ENCODE results near the gene CD46. TPM values are rescaled to one million over a fixed set of nuclear protein-coding genes. Genes with fewer than 3 reads are reported as not detected.
A peak's percentile ranks its signal among the peaks of the same experiment; 100 is the strongest.
"Not testable (repeated sequence)": the region's sequence is repeated elsewhere in the genome, so short reads cannot be mapped to it uniquely, and the experiment has no call there.

CD46 gene
- total RNA-seq, 3 donors from 2014 or later = 58.0 to 69.8 (median 63.5) TPM

DNA sequence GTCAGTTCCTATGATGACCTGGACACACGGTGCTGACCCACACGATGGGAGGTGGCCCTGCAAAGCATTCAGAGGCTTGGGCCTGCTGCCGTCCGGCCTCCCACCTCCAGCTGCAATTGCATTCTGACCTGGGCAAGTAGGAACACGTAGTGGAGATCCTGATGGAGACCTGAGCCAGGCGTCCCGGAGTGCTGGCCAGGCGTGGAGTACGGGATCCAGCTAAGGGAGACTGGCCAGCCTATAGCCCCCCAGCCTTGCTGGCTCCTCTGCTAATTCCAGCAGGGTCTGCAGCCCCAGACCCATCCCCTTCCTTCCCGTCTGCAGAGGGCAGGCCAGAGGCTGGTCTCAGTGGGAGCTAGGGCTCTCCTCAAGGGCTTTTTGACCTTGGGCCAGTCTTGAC lies 11.2 kb downstream of the CD46 start:
- H3K27me3 Mint-ChIP-seq (ENCODE audit: low read depth) = no peaks in the 10 kb centered on the region
- peaks cover 7% of the 10 kb centered on the region for H3K4me1 Mint-ChIP-seq (ENCODE audit: low read depth)
- H3K4me3 Mint-ChIP-seq = no peak overlapping the region
- H3K36me3 Mint-ChIP-seq (ENCODE audit: insufficient read depth) = peaks cover 59% of the 10 kb centered on the region
- ATAC-seq = no peak
- DNase-seq = no peak
- no peaks in the 10 kb centered on the region for H3K9me3 Mint-ChIP-seq

DNA sequence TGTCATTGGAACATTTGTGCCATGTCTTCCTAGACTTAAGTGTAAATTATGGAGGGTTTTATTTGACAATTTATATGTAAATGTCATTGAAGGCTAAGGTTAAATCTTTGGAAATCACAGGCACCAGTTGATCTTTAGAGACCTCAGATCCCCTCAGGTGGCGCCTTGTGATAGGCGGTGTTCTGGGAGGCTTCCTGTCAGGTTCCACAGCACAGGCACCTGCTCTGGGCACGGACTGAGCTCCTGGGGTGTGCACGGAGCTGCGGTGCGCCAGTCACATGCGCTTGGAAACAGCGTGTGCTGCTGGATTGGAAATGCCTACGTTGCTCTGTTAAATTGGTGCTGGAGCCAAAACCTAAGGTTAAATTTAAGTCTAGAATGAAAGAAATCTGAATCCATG lies 12.1 kb downstream of the CD46 start:
- no peak overlapping the region for H3K4me3 Mint-ChIP-seq
- DNase-seq (no peak), ATAC-seq (no peak)
- H3K4me1 Mint-ChIP-seq (ENCODE audit: low read depth) = peaks cover 5% of the 10 kb centered on the region
- H3K9me3 Mint-ChIP-seq = no peaks in the 10 kb centered on the region
- no peaks in the 10 kb centered on the region for H3K27me3 Mint-ChIP-seq (ENCODE audit: low read depth)
- peaks cover 62% of the 10 kb centered on the region for H3K36me3 Mint-ChIP-seq (ENCODE audit: insufficient read depth)

DNA sequence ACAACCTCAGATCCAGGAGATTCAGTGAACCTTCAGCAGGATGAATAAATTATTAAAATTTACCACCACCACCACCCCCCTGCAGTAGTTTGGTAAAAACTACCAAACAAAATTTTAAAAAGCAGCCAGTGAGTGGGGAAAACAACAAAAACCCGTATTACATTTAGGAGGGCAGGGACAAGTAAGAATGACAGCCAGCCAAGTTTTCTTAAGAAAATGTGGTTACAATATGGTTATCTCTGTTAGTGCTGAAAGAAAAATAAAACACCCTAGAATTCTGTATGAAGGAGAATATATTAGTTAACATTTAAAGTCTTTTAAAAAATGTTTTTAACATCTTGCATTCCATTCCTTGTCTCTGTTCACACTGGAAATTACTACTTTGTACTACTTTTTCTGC lies 14.7 kb downstream of the CD46 start:
- Mint-ChIP-seq H3K36me3 (ENCODE audit: insufficient read depth) (peaks cover 66% of the 10 kb centered on the region), H3K4me3 (no peak overlapping the region), H3K9me3 (no peaks in the 10 kb centered on the region), H3K4me1 (ENCODE audit: low read depth) (peaks cover 6% of the 10 kb centered on the region), H3K27me3 (ENCODE audit: low read depth) (no peaks in the 10 kb centered on the region)
- ATAC-seq (no peak), DNase-seq (no peak)

DNA sequence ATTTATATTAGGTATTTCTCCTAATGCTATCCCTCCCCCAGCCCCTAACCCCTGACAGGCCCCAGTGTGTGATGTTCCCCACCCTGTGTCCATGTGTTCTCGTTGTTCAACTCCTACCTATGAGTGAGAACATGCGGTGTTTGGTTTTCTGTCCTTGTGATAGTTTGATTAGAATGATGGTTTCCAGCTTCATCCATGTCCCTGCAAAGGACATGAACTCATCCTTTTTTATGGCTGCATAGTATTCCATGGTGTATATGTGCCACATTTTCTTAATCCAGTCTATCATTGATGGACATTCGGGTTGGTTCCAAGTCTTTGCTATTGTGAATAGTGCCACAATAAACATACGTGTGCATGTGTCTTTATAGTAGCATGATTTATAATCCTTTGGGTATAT lies 18.7 kb downstream of the CD46 start:
- not testable (repeated sequence) for H3K27me3 Mint-ChIP-seq (ENCODE audit: low read depth); H3K9me3 Mint-ChIP-seq; H3K4me3 Mint-ChIP-seq; DNase-seq; ATAC-seq
- Mint-ChIP-seq H3K4me1 (ENCODE audit: low read depth) (peaks cover 23% of the 10 kb centered on the region), H3K36me3 (ENCODE audit: insufficient read depth) (peaks cover 74% of the 10 kb centered on the region)

DNA sequence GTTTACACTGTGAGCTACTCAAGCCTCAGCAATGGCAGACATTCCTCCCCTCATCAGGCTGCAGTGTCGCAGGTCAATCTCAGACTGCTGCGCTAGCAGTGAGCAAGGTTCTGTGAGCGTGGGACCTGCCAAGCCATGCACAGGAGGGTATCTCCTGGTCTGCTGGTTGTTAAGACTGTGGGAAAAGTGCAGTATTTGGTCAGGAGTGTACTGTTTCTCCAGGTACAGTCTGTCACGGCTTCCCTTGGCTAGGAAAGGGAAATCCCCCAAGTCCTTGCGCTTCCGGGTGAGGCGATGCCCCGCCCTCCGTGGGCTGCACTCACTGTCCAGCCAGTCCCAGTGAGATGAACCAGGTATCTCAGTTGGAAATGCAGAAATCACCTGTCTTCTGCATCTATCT lies 24.2 kb downstream of the CD46 start:
- not testable (repeated sequence) for H3K4me3 Mint-ChIP-seq; H3K27me3 Mint-ChIP-seq (ENCODE audit: low read depth); DNase-seq; H3K9me3 Mint-ChIP-seq; ATAC-seq
- peaks cover 28% of the 10 kb centered on the region for H3K4me1 Mint-ChIP-seq (ENCODE audit: low read depth)
- peaks cover 71% of the 10 kb centered on the region for H3K36me3 Mint-ChIP-seq (ENCODE audit: insufficient read depth)

DNA sequence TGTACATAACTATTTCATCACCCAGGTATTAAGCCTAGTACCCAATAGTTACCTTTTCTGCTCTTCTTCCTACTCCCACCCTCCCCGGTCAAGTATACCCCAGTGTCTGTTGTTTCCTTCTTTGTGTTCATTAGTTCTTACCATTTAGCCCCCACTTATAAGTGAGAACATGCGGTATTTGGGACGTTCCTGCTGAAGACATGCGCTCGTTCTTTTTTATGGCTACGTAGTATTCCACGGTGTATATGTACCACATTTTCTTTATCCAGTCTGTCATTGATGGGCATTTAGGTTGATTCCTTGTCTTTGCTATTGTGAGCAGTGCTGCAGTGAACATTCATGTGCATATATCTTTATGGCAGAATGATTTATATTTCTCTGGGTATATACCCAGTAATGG lies 25.6 kb downstream of the CD46 start:
- peaks cover 28% of the 10 kb centered on the region for H3K4me1 Mint-ChIP-seq (ENCODE audit: low read depth)
- H3K9me3 Mint-ChIP-seq = not testable (repeated sequence)

DNA sequence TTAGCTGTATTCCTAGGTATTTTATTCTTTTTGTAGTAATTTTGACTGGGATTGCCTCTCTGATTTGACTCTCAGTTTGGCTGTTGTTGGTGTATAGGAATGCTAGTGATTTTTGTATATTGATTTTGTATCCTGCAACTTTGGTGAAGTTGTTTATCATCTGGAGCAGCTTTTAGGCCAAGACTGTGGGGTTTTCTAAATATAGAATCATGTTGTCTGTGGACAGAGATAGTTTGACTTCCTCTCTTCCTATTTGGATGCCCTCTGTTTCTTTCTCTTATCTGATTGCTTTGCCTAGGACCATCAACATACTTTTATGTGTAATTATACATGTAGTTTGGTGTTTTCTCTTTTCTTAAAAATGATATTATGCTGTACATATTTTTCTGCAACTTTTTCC lies 27.2 kb downstream of the CD46 start:
- ATAC-seq = no peak
- no peak for DNase-seq
- Mint-ChIP-seq H3K4me1 (ENCODE audit: low read depth) (peaks cover 23% of the 10 kb centered on the region), H3K27me3 (ENCODE audit: low read depth) (no peaks in the 10 kb centered on the region), H3K9me3 (peaks cover 4% of the 10 kb centered on the region), H3K36me3 (ENCODE audit: insufficient read depth) (peaks cover 52% of the 10 kb centered on the region), H3K4me3 (no peak overlapping the region)

More for the DNA sequence above, 25.6 kb downstream of the CD46 start:
- not testable (repeated sequence) for H3K4me3 Mint-ChIP-seq; DNase-seq; ATAC-seq; H3K27me3 Mint-ChIP-seq (ENCODE audit: low read depth)
- peaks cover 63% of the 10 kb centered on the region for H3K36me3 Mint-ChIP-seq (ENCODE audit: insufficient read depth)

DNA sequence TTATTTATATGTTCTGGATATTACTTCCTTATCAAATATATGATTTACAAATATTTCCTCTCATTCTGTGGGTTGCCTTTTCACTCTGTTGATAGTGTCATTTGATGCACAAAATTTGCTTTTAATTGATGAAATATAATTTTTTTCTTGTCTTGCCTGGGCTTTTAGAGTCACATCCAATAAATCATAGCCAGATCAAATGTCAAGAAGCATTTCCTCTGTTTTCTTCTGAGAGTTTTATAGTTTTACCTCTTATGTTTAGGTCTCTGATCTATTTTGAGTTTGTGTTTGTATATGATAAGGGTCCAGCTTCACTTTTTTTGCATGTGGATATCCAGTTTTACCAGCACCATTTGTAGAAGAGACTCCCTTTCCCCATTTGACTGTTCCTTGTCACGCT lies 29.5 kb downstream of the CD46 start:
- DNase-seq = no peak
- ATAC-seq = no peak
- H3K4me1 Mint-ChIP-seq (ENCODE audit: low read depth) = peaks cover 16% of the 10 kb centered on the region
- no peaks in the 10 kb centered on the region for H3K27me3 Mint-ChIP-seq (ENCODE audit: low read depth)
- H3K36me3 Mint-ChIP-seq (ENCODE audit: insufficient read depth) = peaks cover 35% of the 10 kb centered on the region
- no peak overlapping the region for H3K4me3 Mint-ChIP-seq
- H3K9me3 Mint-ChIP-seq = peaks cover 4% of the 10 kb centered on the region

DNA sequence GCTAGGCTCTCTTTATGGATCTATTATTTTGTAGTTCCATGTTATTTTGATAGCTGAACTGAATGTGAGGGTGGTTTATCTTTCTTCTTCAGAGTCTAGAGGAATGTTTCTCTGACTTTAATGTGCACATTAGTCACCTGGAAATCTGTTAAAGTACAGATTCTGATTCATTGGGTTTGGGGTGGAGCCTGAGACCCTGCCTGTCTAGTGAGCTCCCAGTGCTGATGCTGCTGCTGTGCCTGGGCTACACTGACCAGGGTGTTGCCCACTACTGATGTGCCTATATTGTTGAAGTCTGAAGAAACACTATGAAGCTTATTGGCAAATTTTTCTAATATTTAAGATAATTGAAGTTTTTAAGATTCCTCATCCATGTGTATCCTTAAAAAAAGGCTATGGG lies 35.9 kb downstream of the CD46 start:
- H3K9me3 Mint-ChIP-seq = no peaks in the 10 kb centered on the region
- H3K4me3 Mint-ChIP-seq = no peak overlapping the region
- ATAC-seq (no peak), DNase-seq (no peak)
- no peaks in the 10 kb centered on the region for H3K4me1 Mint-ChIP-seq (ENCODE audit: low read depth)
- peaks cover 9% of the 10 kb centered on the region for H3K36me3 Mint-ChIP-seq (ENCODE audit: insufficient read depth)
- H3K27me3 Mint-ChIP-seq (ENCODE audit: low read depth) = no peaks in the 10 kb centered on the region

DNA sequence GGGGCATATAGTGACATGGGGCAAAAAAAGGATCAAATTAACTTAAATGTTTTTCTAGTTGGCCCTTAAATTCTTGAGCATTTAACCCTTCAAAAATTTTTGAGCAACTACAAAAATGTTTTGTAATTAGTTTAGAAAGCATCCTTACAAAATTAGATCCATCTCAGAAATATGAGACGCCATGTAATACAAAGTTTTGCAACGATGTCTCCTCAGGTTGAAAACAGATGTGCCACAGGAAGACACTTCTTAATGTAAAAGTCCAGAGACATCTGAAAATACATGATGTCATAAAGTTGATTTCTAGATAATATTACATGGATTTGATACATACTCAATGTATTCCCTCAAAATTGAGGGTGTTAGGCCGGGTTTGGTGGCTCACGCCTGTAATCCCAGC lies 37.5 kb downstream of the CD46 start:
- peaks cover 2% of the 10 kb centered on the region for H3K4me1 Mint-ChIP-seq (ENCODE audit: low read depth)
- H3K36me3 Mint-ChIP-seq (ENCODE audit: insufficient read depth) = peaks cover 4% of the 10 kb centered on the region
- H3K9me3 Mint-ChIP-seq = no peaks in the 10 kb centered on the region
- no peak overlapping the region for H3K4me3 Mint-ChIP-seq
- no peaks in the 10 kb centered on the region for H3K27me3 Mint-ChIP-seq (ENCODE audit: low read depth)
- DNase-seq (no peak), ATAC-seq (no peak)

DNA sequence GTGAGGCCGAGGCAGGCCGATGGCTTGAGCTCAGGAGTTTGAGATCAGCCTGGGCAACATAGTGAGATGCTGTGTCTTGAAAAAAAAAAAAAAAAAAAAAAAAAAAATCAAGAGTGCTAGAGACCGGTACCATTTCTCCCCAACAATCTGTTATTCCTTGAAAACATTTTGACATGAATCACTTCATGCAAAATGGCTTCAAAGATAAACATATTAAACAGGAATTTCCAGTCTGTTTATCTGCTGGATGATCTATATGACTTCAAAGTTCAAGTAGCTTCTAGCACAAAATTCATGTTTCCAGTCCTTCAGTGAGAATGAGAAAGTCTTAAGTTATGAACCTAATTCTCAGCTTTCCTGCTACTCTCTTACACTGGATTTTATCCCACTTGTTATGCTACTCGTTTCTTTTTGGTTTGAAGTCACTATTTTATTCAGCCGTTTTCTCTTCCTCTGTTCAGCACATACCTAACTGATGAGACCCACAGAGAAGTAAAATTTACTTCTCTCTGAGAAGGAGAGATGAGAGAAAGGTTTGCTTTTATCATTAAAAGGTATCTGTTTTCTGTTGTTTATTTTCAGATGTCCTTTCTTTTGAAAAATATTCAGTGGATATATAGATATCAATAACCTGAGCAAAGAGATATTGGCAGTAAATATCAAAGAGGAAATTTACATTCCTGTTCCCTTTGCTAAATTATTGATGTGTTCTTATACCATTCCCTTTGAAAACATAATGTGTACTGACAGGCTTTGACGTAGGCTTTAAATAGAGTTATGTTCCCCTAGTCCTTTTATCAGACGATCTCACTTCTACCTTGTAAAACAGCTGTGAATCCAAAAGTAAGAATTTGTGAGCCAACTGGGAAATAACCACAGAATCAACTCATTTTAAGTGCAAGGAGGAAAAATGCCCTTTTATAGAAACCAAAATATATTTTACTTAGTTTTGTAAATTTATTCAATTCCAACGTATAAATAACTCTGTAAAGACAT lies 38.2 kb downstream of the CD46 start:
- ATAC-seq = no peak
- peaks cover 5% of the 10 kb centered on the region for H3K36me3 Mint-ChIP-seq (ENCODE audit: insufficient read depth)
- H3K4me1 Mint-ChIP-seq (ENCODE audit: low read depth) = peaks cover 2% of the 10 kb centered on the region
- no peaks in the 10 kb centered on the region for H3K27me3 Mint-ChIP-seq (ENCODE audit: low read depth)
- no peak for DNase-seq
- H3K9me3 Mint-ChIP-seq = no peaks in the 10 kb centered on the region
- no peak overlapping the region for H3K4me3 Mint-ChIP-seq

DNA sequence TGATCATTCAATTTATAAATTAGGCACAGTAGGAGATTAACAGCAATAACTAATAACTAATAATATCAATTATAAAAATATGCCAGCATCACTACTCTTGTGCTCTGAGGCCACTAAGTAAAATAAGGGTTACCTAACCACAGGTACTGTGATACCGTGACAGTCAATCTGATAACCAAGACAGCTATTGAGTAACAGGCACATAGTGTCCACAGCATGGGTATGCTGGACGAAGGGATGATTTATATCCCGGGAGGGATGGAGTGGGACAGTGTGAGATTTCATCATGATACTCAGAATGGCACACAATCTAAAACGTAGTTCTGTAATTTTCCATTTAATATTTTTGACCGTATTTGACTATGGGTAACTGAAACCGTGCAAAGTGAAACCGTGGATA lies 39.4 kb downstream of the CD46 start:
- H3K27me3 Mint-ChIP-seq (ENCODE audit: low read depth) = no peaks in the 10 kb centered on the region
- peaks cover 7% of the 10 kb centered on the region for H3K36me3 Mint-ChIP-seq (ENCODE audit: insufficient read depth)
- H3K9me3 Mint-ChIP-seq = no peaks in the 10 kb centered on the region
- no peak for DNase-seq
- H3K4me1 Mint-ChIP-seq (ENCODE audit: low read depth) = peaks cover 5% of the 10 kb centered on the region
- no peak overlapping the region for H3K4me3 Mint-ChIP-seq
- ATAC-seq = no peak

DNA sequence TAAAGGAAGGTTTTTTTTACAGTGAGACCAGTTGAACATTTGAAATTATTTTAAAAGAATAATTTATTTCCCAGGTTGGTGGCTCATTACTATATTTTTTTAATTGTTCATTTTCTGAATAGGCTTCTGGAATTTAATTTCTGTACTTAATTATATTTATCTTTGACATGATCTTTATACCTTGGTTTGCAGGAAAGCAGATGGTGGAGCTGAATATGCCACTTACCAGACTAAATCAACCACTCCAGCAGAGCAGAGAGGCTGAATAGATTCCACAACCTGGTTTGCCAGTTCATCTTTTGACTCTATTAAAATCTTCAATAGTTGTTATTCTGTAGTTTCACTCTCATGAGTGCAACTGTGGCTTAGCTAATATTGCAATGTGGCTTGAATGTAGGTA lies 41.5 kb downstream of the CD46 start:
- ATAC-seq (no peak), DNase-seq (no peak)
- no peak overlapping the region for H3K4me3 Mint-ChIP-seq
- peaks cover 19% of the 10 kb centered on the region for H3K4me1 Mint-ChIP-seq (ENCODE audit: low read depth)
- no peaks in the 10 kb centered on the region for H3K27me3 Mint-ChIP-seq (ENCODE audit: low read depth)
- no peaks in the 10 kb centered on the region for H3K9me3 Mint-ChIP-seq
- peaks cover 7% of the 10 kb centered on the region for H3K36me3 Mint-ChIP-seq (ENCODE audit: insufficient read depth)

DNA sequence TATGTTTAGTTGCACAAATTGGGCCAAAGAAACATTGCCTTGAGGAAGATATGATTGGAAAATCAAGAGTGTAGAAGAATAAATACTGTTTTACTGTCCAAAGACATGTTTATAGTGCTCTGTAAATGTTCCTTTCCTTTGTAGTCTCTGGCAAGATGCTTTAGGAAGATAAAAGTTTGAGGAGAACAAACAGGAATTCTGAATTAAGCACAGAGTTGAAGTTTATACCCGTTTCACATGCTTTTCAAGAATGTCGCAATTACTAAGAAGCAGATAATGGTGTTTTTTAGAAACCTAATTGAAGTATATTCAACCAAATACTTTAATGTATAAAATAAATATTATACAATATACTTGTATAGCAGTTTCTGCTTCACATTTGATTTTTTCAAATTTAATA lies 43.0 kb downstream of the CD46 start:
- Mint-ChIP-seq H3K4me1 (ENCODE audit: low read depth) (peaks cover 34% of the 10 kb centered on the region), H3K9me3 (no peaks in the 10 kb centered on the region), H3K27me3 (ENCODE audit: low read depth) (no peaks in the 10 kb centered on the region), H3K4me3 (no peak overlapping the region), H3K36me3 (ENCODE audit: insufficient read depth) (peaks cover 7% of the 10 kb centered on the region)
- no peak for DNase-seq
- ATAC-seq = no peak

DNA sequence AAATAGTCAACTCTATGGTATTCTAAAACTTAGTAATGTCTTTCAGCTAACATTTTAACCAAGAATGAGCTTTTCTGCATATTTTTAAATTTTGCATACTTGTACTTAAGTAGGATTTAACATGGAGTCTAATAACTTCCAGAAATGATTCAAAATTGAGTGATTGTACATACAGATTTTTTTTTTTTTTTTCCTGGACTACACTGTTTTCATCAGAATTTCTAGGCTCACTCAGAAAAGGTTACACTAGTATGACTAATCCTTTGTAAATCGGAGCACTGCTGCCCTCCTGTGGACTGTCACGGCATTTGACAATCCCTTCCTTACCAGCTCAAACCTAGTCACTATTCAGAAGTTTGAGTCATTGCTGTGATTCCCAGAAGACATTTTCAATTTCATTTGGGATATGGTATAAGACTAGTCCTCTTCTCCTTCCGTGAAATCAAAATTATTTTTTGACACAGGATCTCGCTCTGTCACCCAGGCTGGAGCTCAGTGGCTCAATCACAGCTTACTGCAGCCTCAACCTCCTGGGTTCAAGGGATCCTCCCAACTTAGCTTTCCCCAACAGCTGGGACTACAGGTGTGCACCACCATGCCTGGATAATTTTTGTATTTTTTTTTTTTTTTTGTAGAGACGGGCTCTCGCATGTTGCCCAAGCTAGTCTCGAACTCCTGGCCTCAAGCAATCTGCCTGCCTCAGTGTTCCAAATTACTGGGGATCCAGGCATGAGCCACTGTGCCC lies 45.5 kb downstream of the CD46 start:
- DNase-seq (peak; percentile 81), ATAC-seq (peak; percentile 89 to 94)
- Mint-ChIP-seq H3K4me1 (ENCODE audit: low read depth) (peaks cover 42% of the 10 kb centered on the region), H3K9me3 (no peaks in the 10 kb centered on the region), H3K36me3 (ENCODE audit: insufficient read depth) (peaks cover 7% of the 10 kb centered on the region), H3K27me3 (ENCODE audit: low read depth) (no peaks in the 10 kb centered on the region), H3K4me3 (no peak overlapping the region)

All from activated T-cell treated with anti-CD3 and anti-CD28 coated beads, Interleukin-2, amount 50 U/mL, for 4 hours (primary cell).